ENCODE measurements around the gene NPPB.

The NPPB gene

DNA sequence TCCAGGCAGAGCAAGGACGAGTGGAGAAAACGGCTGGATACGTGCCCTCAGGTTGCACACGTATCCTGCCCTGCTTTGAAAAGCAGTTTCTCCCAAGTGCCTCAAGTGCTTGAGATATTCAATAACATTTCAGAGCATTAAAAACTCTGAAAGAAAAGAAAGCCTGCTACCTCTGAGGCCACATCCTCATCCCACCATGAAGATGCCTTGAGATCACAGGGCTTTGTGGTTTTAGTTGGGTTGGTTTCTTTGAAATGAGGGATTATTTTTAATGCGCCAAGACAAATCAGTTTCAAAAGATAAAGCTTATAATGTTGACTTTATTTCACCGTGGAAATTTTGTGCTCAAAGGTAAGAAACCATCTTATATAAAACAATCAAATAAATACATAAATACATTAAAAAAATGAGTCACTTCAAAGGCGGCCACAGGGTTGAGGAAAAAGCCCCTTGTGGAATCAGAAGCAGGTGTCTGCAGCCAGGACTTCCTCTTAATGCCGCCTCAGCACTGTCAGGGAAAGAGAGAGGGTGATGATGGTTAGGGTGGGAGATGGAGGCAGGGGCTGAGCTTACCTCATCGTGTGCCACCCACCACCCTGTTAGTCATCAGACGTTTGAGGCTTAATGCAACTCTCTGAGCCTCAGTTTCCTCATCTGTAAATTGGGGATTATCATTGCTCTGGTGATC is 1.4 kb downstream of the NPPB start:
- DNase-seq (ENCODE audit: low spot score): no peak

DNA sequence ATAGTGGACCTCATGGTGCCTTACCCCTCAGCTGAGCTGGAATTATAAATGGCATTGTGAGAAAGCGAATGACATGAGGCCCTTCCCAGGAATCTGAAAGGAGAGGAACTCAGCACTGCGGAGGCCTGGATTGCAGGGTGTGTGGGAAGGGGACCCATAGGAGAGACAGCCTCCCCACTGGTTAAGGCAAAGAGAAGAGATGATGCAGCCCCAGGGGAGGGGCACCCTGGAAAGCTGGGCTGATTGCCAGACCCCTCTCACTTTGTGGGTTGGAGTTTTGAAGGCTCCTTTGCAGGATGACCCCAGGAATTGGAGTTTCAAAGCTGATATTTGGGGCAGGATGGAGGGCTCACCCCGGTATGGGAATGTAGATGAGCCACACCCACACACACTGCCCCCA is 2.0 kb downstream of the NPPB start:
- DNase-seq (ENCODE audit: low spot score): no peak

DNA sequence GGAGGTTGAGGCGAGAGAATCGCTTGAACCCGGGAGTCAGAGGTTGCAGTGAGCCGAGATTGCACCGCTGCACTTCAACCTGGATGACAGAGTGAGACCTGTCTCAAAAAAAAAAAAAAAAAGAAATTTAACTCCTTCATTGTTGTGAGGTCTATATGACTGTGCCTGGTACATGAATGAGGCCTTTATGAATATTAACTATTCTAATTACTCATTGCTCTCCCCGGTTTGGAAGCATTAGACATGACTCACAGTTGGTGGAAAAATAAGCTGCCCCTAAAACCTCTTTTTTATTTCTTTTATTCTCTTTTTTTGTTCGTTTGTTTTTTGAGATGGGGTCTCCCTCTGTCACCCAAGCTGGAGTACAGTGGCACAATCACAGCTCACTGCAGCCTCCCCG is 3.3 kb downstream of the NPPB start:
- DNase-seq (ENCODE audit: low spot score): no peak

- no peak for DNase-seq (ENCODE audit: low spot score)
These were observed 4.2 kb downstream of the NPPB start for GRCh38 chr1:11854519-11854918.

DNA sequence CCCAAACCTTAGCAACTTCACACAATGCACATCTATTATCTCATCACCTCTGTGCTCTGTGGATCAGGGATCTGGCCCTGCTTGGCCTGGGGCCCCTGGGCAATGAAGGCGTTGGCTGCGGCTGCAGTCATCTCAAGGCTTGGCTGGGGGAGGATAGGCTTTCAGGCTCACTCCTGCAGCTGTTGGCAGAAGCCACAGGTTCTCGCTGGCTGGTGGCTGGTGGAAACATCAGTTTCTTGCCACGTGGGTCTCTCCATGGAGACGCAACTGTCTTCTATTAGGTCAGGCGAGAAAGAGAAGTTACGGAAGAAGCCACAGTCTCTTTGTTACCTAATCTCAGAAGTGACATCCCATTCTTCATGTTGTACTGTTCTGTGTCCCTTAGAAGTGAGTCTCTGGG is 7.6 kb downstream of the NPPB start:
- DNase-seq (ENCODE audit: low spot score): no peak

DNA sequence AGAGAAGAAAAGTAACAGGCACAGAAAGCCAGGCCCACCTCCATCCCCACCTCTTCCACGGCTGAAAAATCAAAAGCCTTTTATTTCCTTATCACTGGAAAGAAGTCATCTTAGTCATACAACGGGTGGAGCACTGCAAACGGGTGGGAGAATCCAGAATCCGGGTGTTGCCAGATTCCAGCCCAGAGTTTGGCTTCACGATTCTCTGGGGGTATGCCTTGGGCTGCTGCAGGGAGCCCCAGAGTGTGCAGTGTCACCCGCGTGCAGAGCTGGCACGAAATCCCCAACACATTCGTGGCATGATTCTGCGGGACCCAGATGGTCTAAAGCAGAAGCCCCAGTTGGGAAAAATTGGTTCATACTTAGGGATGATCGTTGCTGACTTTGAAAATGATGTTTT is 8.6 kb downstream of the NPPB start:
- no peak for DNase-seq (ENCODE audit: low spot score)

GRCh38 chr1:11848373-11848700 is 10.4 kb downstream of the NPPB start:
- no peak for DNase-seq (ENCODE audit: low spot score)

DNA sequence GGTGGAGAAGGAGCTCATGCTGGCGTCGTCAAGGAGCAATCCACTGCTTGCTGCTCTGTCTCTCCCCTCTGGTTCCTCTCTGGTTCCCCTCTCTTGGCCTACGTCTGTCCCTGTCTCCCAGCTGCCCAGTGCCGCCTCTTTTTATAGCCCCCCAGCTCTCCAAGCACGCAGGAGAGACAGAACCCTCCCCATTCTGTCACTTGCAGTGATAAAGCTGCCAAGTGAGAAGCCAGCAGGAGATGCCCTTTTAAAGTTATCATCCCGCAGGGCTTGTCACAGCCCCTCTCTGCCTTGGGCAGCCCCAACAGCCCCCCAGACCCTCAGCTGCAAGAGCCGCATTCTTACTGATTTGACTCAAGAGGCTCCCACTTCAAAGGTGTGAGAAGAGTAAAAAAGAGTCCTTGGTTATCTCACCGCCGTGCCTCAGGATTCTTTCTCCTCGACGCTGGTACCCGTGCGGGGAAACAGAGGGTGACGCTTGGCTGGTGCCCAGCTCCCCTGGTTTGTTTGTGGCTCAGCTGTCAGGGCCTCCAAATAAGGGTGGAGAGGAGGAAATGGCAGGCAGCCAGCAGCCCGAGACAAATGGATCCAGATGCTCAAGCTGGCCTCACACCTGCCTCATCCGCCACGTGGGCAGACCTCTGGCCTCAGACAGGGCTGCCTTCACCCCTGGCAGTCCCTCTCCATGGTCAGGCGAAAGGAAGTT is 10.9 kb downstream of the NPPB start, which contains the start of gene NPPA:
Gene NPPA, minus strand, starts transcription at position 117 of the 706 bp plus-strand sequence. Its CDS starts 99 bp downstream, at position 18.
- DNase-seq (ENCODE audit: low spot score): no peak

GRCh38 chr1:11845641-11846335 is 13.0 kb downstream of the NPPB start:
- DNase-seq (ENCODE audit: low spot score): no peak

GRCh38 chr1:11842154-11843041 is 16.3 kb downstream of the NPPB start:
- DNase-seq (ENCODE audit: low spot score): no peak

GRCh38 chr1:11841245-11842153 is 17.2 kb downstream of the NPPB start:
- DNase-seq (ENCODE audit: low spot score): no peak

- no peak for DNase-seq (ENCODE audit: low spot score)
These were observed 18.7 kb downstream of the NPPB start for GRCh38 chr1:11839727-11840705.

DNA sequence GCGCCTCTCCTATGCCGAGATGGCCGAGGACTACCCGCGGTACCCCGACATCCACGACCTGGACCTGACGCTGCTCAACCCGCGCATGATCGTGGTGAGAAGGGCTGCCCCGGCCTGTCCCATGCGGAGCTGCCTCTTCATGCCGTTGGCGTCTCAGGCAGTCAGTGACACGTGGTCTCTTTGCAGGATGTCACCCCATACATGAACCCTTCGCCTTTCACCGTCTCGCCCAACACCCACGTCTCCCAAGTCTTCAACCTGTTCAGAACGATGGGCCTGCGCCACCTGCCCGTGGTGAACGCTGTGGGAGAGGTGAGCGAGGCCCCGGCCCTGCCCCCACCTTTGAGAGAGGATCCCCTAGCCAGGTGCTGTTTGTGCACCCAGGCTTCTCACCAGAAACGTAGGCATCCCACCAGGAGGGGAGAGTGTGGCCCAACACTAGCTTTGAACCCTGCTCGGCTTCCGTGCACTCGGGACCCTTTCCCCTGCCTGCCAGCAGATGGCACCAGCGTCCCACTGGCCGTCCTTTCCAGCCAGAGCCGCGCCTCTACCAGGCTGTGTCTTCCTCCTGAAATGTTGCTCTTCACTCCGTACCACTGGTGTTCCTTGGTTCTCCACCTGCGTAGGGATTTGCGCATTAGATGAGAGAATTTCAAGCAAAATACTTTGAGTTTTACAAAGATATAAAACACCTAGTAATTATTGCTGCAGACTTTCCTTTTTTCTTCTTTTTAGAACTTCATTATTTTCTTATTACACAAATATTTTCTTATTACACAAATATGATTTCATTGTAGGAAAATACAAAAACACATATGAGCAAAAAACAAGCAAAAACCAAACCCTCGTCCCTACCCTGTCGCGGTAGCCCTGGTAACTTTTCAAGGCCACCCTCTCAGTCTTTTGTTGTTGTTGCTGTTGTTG is 20.1 kb downstream of the NPPB start:
- DNase-seq (ENCODE audit: low spot score): peak; percentile 53

DNA sequence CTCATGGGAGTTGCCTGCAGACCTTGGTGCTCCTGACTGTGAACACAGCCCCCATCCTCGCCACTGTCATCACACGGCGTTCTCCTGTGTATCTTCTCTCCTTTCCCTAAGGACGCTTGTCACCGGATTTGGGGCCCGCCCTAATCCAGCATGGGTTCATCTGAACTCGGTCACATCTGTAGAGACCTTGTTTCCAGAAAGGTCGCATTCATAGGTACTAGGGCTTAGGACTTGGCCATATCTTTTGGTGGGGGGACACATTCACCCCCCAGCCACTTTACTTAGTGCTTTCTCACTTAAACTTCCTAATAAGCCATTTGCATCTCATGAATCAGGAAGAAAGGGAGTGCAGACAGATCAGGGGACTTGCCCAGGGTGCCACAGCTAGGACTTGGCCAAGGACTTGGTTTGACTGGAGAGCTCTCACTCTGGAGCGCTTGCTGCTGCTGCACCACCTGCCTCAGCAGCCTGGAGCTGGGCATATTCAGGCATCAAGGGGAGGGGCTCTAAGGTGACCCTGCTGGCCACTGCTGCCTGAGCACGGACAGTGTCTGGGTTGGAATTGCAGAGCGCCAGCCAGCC is 20.9 kb downstream of the NPPB start:
- DNase-seq (ENCODE audit: low spot score): no peak

DNA sequence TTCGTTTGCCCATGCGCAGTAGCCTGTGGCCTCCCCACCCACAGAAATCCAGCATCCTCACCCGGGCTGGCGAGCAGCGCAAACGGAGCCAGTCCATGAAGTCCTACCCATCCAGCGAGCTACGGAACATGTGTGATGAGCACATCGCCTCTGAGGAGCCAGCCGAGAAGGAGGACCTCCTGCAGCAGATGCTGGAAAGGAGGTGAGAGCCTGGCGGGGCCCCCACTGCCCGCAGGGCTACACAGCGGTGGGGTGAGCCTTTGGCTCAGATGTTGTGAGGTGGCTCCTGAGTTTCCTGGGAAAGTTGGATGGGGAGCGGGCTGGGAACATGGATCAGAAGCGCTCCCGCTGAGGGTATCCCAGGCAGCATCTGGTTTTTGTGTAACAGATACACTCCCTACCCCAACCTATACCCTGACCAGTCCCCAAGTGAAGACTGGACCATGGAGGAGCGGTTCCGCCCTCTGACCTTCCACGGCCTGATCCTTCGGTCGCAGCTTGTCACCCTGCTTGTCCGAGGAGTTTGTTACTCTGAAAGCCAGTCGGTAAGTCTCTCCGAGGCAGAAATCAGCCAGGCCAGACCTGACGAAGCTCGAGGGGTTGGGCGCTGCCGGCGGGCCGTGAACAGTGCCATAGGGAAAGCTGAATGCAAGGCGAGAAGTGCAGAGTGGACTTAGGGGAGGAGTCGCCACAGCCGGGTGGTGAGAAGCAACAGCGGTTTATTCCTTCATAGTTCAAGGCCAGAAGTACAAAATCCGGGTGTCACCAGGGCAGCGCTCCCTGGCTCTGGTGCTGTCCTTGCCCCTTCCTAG is 21.6 kb downstream of the NPPB start:
- DNase-seq (ENCODE audit: low spot score): no peak

GRCh38 chr1:11835441-11836225 is 23.1 kb downstream of the NPPB start:
- no peak for DNase-seq (ENCODE audit: low spot score)

DNA sequence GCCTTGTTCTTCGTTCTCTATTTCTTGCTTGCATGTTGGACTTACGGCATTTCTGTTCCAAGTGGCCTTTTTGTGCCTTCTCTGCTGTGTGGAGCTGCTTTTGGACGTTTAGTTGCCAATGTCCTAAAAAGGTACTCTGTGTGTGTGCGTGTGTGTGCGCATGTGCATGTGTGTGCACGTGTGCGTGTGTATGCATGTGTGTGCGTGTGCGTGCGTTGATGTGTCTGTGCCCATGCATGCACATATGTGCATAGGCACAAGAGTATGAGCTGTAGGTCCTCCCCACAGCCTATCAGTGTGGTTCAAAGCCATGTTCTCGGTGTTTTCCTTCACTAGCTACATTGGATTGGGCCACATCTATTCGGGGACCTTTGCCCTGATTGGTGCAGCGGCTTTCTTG is 24.8 kb downstream of the NPPB start:
- DNase-seq (ENCODE audit: low spot score): no peak
